ENCODE results near the gene MGMT. TPM values are rescaled to one million over a fixed set of nuclear protein-coding genes. Genes with fewer than 3 reads are reported as not detected.

The MGMT gene
- total and polyA plus RNA-seq, 2 experiments from 2014 or later = 19.3 to 21.9 TPM

DNA sequence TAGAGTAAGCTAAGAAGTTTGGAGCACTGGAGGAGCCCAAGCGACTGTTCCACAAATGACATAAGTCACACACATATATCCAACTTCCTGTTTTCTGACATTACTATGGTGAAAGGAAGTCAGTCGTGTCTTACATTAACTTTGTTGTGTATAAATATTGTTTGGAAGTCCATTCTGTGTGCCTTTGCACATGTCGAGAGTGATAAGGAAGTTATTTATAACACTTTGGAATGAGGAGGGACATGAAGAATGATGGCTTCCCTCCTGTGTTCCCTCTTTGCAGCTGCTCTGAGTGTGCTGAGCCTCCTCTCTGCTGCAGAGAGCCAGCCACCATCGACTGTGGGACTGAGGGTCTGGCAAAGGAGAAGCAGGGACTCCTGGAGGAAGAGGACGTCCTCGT, 40.4 kb upstream of the MGMT start:
- Mint-ChIP-seq H3K9me3 (no peaks in the 10 kb centered on the region), H3K27me3 (ENCODE audit: insufficient read depth, low read depth, poor library complexity) (peaks cover 3% of the 10 kb centered on the region), H3K4me3 (no peak overlapping the region), H3K36me3 (ENCODE audit: low read depth) (no peaks in the 10 kb centered on the region; the same call in 2 of the 3 replicates), H3K4me1 (no peaks in the 10 kb centered on the region), H3K27ac (no peak overlapping the region)
- no peak for ATAC-seq
- no peaks in the 10 kb centered on the region for H3K79me2 ChIP-seq (replicated peaks; ENCODE audit: insufficient read depth)
- TF ChIP-seq NANOG (IDR thresholded peaks at IDR 0.05; ENCODE audit: borderline replicate concordance) = no peak
- TF ChIP-seq, protein P1, sequence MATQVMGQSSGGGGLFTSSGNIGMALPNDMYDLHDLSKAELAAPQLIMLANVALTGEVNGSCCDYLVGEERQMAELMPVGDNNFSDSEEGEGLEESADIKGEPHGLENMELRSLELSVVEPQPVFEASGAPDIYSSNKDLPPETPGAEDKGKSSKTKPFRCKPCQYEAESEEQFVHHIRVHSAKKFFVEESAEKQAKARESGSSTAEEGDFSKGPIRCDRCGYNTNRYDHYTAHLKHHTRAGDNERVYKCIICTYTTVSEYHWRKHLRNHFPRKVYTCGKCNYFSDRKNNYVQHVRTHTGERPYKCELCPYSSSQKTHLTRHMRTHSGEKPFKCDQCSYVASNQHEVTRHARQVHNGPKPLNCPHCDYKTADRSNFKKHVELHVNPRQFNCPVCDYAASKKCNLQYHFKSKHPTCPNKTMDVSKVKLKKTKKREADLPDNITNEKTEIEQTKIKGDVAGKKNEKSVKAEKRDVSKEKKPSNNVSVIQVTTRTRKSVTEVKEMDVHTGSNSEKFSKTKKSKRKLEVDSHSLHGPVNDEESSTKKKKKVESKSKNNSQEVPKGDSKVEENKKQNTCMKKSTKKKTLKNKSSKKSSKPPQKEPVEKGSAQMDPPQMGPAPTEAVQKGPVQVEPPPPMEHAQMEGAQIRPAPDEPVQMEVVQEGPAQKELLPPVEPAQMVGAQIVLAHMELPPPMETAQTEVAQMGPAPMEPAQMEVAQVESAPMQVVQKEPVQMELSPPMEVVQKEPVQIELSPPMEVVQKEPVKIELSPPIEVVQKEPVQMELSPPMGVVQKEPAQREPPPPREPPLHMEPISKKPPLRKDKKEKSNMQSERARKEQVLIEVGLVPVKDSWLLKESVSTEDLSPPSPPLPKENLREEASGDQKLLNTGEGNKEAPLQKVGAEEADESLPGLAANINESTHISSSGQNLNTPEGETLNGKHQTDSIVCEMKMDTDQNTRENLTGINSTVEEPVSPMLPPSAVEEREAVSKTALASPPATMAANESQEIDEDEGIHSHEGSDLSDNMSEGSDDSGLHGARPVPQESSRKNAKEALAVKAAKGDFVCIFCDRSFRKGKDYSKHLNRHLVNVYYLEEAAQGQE (IDR thresholded peaks at IDR 0.05; ENCODE audit: unreplicated experiment) = no peak
- TF ChIP-seq CTCF (conservative IDR thresholded peaks at IDR 0.05; ENCODE audit: low read depth in 2 of 2) = no peak
- TF ChIP-seq, protein P2, sequence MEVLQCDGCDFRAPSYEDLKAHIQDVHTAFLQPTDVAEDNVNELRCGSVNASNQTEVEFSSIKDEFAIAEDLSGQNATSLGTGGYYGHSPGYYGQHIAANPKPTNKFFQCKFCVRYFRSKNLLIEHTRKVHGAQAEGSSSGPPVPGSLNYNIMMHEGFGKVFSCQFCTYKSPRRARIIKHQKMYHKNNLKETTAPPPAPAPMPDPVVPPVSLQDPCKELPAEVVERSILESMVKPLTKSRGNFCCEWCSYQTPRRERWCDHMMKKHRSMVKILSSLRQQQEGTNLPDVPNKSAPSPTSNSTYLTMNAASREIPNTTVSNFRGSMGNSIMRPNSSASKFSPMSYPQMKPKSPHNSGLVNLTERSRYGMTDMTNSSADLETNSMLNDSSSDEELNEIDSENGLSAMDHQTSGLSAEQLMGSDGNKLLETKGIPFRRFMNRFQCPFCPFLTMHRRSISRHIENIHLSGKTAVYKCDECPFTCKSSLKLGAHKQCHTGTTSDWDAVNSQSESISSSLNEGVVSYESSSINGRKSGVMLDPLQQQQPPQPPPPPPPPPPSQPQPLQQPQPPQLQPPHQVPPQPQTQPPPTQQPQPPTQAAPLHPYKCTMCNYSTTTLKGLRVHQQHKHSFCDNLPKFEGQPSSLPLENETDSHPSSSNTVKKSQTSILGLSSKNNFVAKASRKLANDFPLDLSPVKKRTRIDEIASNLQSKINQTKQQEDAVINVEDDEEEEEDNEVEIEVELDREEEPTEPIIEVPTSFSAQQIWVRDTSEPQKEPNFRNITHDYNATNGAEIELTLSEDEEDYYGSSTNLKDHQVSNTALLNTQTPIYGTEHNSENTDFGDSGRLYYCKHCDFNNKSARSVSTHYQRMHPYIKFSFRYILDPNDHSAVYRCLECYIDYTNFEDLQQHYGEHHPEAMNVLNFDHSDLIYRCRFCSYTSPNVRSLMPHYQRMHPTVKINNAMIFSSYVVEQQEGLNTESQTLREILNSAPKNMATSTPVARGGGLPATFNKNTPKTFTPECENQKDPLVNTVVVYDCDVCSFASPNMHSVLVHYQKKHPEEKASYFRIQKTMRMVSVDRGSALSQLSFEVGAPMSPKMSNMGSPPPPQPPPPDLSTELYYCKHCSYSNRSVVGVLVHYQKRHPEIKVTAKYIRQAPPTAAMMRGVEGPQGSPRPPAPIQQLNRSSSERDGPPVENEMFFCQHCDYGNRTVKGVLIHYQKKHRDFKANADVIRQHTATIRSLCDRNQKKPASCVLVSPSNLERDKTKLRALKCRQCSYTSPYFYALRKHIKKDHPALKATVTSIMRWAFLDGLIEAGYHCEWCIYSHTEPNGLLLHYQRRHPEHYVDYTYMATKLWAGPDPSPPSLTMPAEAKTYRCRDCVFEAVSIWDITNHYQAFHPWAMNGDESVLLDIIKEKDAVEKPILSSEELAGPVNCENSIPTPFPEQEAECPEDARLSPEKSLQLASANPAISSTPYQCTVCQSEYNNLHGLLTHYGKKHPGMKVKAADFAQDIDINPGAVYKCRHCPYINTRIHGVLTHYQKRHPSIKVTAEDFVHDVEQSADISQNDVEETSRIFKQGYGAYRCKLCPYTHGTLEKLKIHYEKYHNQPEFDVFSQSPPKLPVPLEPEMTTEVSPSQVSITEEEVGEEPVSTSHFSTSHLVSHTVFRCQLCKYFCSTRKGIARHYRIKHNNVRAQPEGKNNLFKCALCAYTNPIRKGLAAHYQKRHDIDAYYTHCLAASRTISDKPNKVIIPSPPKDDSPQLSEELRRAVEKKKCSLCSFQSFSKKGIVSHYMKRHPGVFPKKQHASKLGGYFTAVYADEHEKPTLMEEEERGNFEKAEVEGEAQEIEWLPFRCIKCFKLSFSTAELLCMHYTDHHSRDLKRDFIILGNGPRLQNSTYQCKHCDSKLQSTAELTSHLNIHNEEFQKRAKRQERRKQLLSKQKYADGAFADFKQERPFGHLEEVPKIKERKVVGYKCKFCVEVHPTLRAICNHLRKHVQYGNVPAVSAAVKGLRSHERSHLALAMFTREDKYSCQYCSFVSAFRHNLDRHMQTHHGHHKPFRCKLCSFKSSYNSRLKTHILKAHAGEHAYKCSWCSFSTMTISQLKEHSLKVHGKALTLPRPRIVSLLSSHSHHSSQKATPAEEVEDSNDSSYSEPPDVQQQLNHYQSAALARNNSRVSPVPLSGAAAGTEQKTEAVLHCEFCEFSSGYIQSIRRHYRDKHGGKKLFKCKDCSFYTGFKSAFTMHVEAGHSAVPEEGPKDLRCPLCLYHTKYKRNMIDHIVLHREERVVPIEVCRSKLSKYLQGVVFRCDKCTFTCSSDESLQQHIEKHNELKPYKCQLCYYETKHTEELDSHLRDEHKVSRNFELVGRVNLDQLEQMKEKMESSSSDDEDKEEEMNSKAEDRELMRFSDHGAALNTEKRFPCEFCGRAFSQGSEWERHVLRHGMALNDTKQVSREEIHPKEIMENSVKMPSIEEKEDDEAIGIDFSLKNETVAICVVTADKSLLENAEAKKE (CRISPR knock-in tag; IDR thresholded peaks at IDR 0.05) = no peak
- TF ChIP-seq ZNF331 (CRISPR knock-in tag; IDR thresholded peaks at IDR 0.05; ENCODE audit: low read depth) = no peak
- no peak for TF ChIP-seq CREB1 (CRISPR knock-in tag; IDR thresholded peaks at IDR 0.05; ENCODE audit: low read depth)
- TF ChIP-seq JUNB (IDR thresholded peaks at IDR 0.05; ENCODE audit: unreplicated experiment) = no peak
- TF ChIP-seq STAT1 (IDR thresholded peaks at IDR 0.05; ENCODE audit: unreplicated experiment) = no peak
- no peak for TF ChIP-seq POLR2AphosphoS5 (IDR thresholded peaks at IDR 0.05; ENCODE audit: low read depth)
- no peak for TF ChIP-seq ZNF114 (CRISPR knock-in tag; IDR thresholded peaks at IDR 0.05)
- no peak for TF ChIP-seq EZH2 (IDR thresholded peaks at IDR 0.05; ENCODE audit: low read depth, unreplicated experiment)
- no peak for TF ChIP-seq EZH2phosphoT487 (IDR thresholded peaks at IDR 0.05; ENCODE audit: unreplicated experiment)
- TF ChIP-seq, protein P3, sequence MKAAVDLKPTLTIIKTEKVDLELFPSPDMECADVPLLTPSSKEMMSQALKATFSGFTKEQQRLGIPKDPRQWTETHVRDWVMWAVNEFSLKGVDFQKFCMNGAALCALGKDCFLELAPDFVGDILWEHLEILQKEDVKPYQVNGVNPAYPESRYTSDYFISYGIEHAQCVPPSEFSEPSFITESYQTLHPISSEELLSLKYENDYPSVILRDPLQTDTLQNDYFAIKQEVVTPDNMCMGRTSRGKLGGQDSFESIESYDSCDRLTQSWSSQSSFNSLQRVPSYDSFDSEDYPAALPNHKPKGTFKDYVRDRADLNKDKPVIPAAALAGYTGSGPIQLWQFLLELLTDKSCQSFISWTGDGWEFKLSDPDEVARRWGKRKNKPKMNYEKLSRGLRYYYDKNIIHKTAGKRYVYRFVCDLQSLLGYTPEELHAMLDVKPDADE (IDR thresholded peaks at IDR 0.05) = no peak
- H3F3A ChIP-seq (replicated peaks; ENCODE audit: low read depth) = no peaks in the 10 kb centered on the region
- no peaks in the 10 kb centered on the region for H4K20me1 ChIP-seq (replicated peaks; ENCODE audit: insufficient read depth)
- H3K4me2 ChIP-seq = no peak overlapping the region
- H3K27me3 ChIP-seq (ENCODE audit: insufficient read depth) = no peaks in the 10 kb centered on the region
- DNase-seq (ENCODE audit: low spot score) = no peak
- 0 out of 2 replicates have a peak, but pooled peaks cover 11% of the 10 kb centered on the region for H3K9me2 ChIP-seq (ENCODE audit: insufficient read depth)
- H2AFZ ChIP-seq = no peak overlapping the region
- H3K27ac ChIP-seq (ENCODE audit: low read depth) = no peak overlapping the region
- no peaks in the 10 kb centered on the region for H3K36me3 ChIP-seq (ENCODE audit: insufficient read depth)
- H3K4me1 ChIP-seq (ENCODE audit: insufficient read depth) = 0 out of 2 replicates have a peak, but pooled peaks cover 2% of the 10 kb centered on the region
- H3K4me3 ChIP-seq = no peak overlapping the region
